Measurements from ENCODE around the gene OGFRL1. TPM values are rescaled to one million over a fixed set of nuclear protein-coding genes. Genes with fewer than 3 reads are reported as not detected.

OGFRL1 gene
- total and polyA plus RNA-seq, 2 of the 4 experiments (the other 2 are of a cell fraction), result 5.4 to 5.7 TPM

GRCh38 chr6:71326611-71327010, 38.0 kb downstream of the OGFRL1 start:
- ChIA-PET CTCF (no interaction called here), POLR2A (ENCODE audit: unreplicated experiment) (interaction anchor here (0.6 kb wide), 1 partner anchor 15 kb away, joined by 5 read pairs; no protein-coding TSS in a partner anchor)
- peaks cover 3% of the 10 kb centered on the region for H3K9me1 ChIP-seq (ENCODE audit: insufficient read depth, low read length)
- no peak overlapping the region for H2BK20ac ChIP-seq (ENCODE audit: low read depth, low read length)
- no peak overlapping the region for H2AFZ ChIP-seq (replicated peaks; ENCODE audit: low read length, poor library complexity)
- H4K20me1 ChIP-seq (ENCODE audit: insufficient read depth, low read length), result no peaks in the 10 kb centered on the region
- no peak overlapping the region for H3K14ac ChIP-seq (replicated peaks; ENCODE audit: low read depth, low read length)
- in situ Hi-C loops (cut with MboI; ENCODE audit: low sequenced_read_pairs) (no loop called here), dilution Hi-C loops (cut with HindIII; ENCODE audit: low sequenced_read_pairs, unreplicated experiment) (no loop called here), intact Hi-C loops (cut with micrococcal nuclease) (no loop called here)
- H2AK5ac ChIP-seq (ENCODE audit: low read depth, low read length), result no peak overlapping the region
- DNase-seq (no peak), ATAC-seq (ENCODE audit: low read depth) (no peak; the same call in 1 of the 2 replicates)
- TF ChIP-seq POLR2A (IDR thresholded peaks at IDR 0.05; ENCODE audit: low read depth, low read length) (no peak), ELK1 (IDR thresholded peaks at IDR 0.05; ENCODE audit: borderline replicate concordance, low read depth, low read length) (no peak), CEBPB (IDR thresholded peaks at IDR 0.05; ENCODE audit: low read depth, low read length) (no peak), CHD1 (IDR thresholded peaks at IDR 0.05; ENCODE audit: low read depth, low read length) (no peak), RFX5 (IDR thresholded peaks at IDR 0.05; ENCODE audit: low read depth, low read length) (no peak), MXI1 (IDR thresholded peaks at IDR 0.05; ENCODE audit: borderline replicate concordance, low read depth, low read length) (no peak), MAFK (IDR thresholded peaks at IDR 0.05; ENCODE audit: low read depth, low read length) (no peak), USF2 (IDR thresholded peaks at IDR 0.05; ENCODE audit: low read depth, low read length) (no peak), CTCF (conservative IDR thresholded peaks at IDR 0.05; ENCODE audit: low read depth, low read length) (no peak), FOS (IDR thresholded peaks at IDR 0.05; ENCODE audit: low read depth, low read length) (no peak), RAD21 (IDR thresholded peaks at IDR 0.05; ENCODE audit: low read length) (no peak)
- no peak overlapping the region for H3K4ac ChIP-seq (ENCODE audit: low read depth, low read length)
- H4K91ac ChIP-seq (ENCODE audit: insufficient read depth, low read depth, low read length), result no peak overlapping the region
- no peak overlapping the region for H2BK15ac ChIP-seq (ENCODE audit: low read depth, low read length)
- H4K8ac ChIP-seq (ENCODE audit: low read depth in 2 of 2, low read length in 2 of 2), result no peak overlapping the region
- BruUV-seq (replicated peaks), result no TSS peak
- no peak overlapping the region for H2BK5ac ChIP-seq (ENCODE audit: low read depth, low read length, poor library complexity, severe bottlenecking)
- H3K36me3 ChIP-seq (ENCODE audit: control insufficient read depth, insufficient read depth, low read length), result no peaks in the 10 kb centered on the region
- no peaks in the 10 kb centered on the region for H3K4me1 ChIP-seq (ENCODE audit: control insufficient read depth, insufficient read depth, low read length)
- no peaks in the 10 kb centered on the region for H3K9me3 ChIP-seq (ENCODE audit: control insufficient read depth, insufficient read depth, low read length)
- no peak overlapping the region for H3K4me3 ChIP-seq (ENCODE audit: insufficient read depth, low read depth, low read length)
- no peak overlapping the region for H3K27ac ChIP-seq (ENCODE audit: insufficient read depth, low read length)
- no peak overlapping the region for H3K56ac ChIP-seq (ENCODE audit: extremely low read depth, insufficient read depth, low read length)
- H2BK120ac ChIP-seq (ENCODE audit: low read depth, low read length), result no peak overlapping the region
- H2AK9ac ChIP-seq (replicated peaks; ENCODE audit: low read depth, low read length, poor library complexity), result no peak overlapping the region
- H3K18ac ChIP-seq (ENCODE audit: low read depth, low read length), result no peak overlapping the region
- no peak overlapping the region for H3K4me2 ChIP-seq (ENCODE audit: low read depth, low read length)
- H4K5ac ChIP-seq (ENCODE audit: low read depth, low read length), result no peak overlapping the region
- no peak overlapping the region for H3K9ac ChIP-seq (ENCODE audit: low read depth, low read length)
- no peaks in the 10 kb centered on the region; a peak in 1 of 4 replicates for H3K79me1 ChIP-seq (ENCODE audit: low read depth in 1 of 2, low read length in 2 of 2)
- H3K23ac ChIP-seq (ENCODE audit: low read depth, low read length), result no peak overlapping the region
- H3K27me3 ChIP-seq (ENCODE audit: control insufficient read depth, insufficient read depth, low read length), result no peaks in the 10 kb centered on the region
